ENCODE results near the gene BSN. TPM values are rescaled to one million over a fixed set of nuclear protein-coding genes. Genes with fewer than 3 reads are reported as not detected.

Gene BSN
- total and polyA plus RNA-seq, 8 donors = 0.26 to 1.1 (median 0.84) TPM

GRCh38 chr3:49659756-49660155, 105.5 kb downstream of the BSN start:
- no peak for TF ChIP-seq CTCF (IDR thresholded peaks at IDR 0.05)
- H3K9me3 ChIP-seq = no peaks in the 10 kb centered on the region
- H3K27ac ChIP-seq = no peak overlapping the region
- ATAC-seq (no peak), DNase-seq (no peak)
- intact Hi-C loops (cut with DNase I) = no loop called here
- H3K27me3 ChIP-seq = no peaks in the 10 kb centered on the region
- H3K36me3 ChIP-seq = no peaks in the 10 kb centered on the region
- no peak overlapping the region for H3K4me3 ChIP-seq
- H3K4me1 ChIP-seq = no peaks in the 10 kb centered on the region

DNA sequence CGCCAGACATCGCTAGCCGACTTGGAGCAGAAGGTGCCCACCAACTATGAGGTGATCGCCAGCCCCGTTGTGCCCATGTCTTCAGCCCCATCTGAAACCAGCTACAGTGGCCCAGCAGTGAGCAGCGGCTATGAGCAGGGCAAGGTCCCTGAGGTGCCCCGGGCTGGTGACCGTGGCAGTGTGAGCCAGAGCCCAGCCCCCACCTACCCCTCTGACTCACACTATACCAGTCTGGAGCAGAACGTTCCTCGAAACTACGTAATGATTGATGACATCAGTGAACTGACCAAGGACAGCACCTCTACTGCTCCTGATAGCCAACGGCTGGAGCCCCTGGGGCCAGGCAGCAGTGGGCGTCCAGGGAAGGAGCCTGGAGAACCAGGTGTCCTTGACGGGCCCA, 107.0 kb downstream of the BSN start:
- no peak overlapping the region for H3K4me3 ChIP-seq
- ATAC-seq = no peak
- TF ChIP-seq CTCF (IDR thresholded peaks at IDR 0.05) = no peak
- intact Hi-C loops (cut with DNase I) = no loop called here
- no peaks in the 10 kb centered on the region for H3K4me1 ChIP-seq
- no peaks in the 10 kb centered on the region for H3K27me3 ChIP-seq
- H3K27ac ChIP-seq = no peak overlapping the region
- no peaks in the 10 kb centered on the region for H3K9me3 ChIP-seq
- no peak for DNase-seq
- no peaks in the 10 kb centered on the region for H3K36me3 ChIP-seq

GRCh38 chr3:49662021-49662420, 107.7 kb downstream of the BSN start:
- DNase-seq (peak in 1 of 4 donors; percentile 58), ATAC-seq (no peak)
- Histone ChIP-seq H3K27me3 (no peaks in the 10 kb centered on the region), H3K27ac (no peak overlapping the region), H3K4me3 (no peak overlapping the region), H3K36me3 (no peaks in the 10 kb centered on the region), H3K9me3 (no peaks in the 10 kb centered on the region), H3K4me1 (no peaks in the 10 kb centered on the region)
- intact Hi-C loops (cut with DNase I) = no loop called here
- no peak for TF ChIP-seq CTCF (IDR thresholded peaks at IDR 0.05)

GRCh38 chr3:49662720-49663413, 108.6 kb downstream of the BSN start:
- DNase-seq (peak in 1 of 4 donors; percentile 63), ATAC-seq (no peak)
- intact Hi-C loops (cut with DNase I) = no loop called here
- Histone ChIP-seq H3K4me1 (no peaks in the 10 kb centered on the region), H3K27ac (no peak overlapping the region), H3K27me3 (no peaks in the 10 kb centered on the region), H3K9me3 (no peaks in the 10 kb centered on the region), H3K36me3 (no peaks in the 10 kb centered on the region), H3K4me3 (no peak overlapping the region)
- TF ChIP-seq CTCF (IDR thresholded peaks at IDR 0.05) = no peak

- TF ChIP-seq CTCF (IDR thresholded peaks at IDR 0.05) = no peak
- intact Hi-C loops (cut with DNase I) = no loop called here
- ATAC-seq = no peak
- H3K36me3 ChIP-seq = no peaks in the 10 kb centered on the region
- H3K27ac ChIP-seq = no peak overlapping the region
- no peaks in the 10 kb centered on the region for H3K9me3 ChIP-seq
- H3K4me3 ChIP-seq = no peak overlapping the region
- H3K4me1 ChIP-seq = no peaks in the 10 kb centered on the region
- H3K27me3 ChIP-seq = no peaks in the 10 kb centered on the region
- DNase-seq = no peak
Observed at GRCh38 chr3:49663831-49664230, 109.6 kb downstream of the BSN start.
